Measurements from ENCODE around the gene KRTAP9-1.
"Not testable (repeated sequence)": the region's sequence is repeated elsewhere in the genome, so short reads cannot be mapped to it uniquely, and the experiment has no call there.

KRTAP9-1 gene

DNA sequence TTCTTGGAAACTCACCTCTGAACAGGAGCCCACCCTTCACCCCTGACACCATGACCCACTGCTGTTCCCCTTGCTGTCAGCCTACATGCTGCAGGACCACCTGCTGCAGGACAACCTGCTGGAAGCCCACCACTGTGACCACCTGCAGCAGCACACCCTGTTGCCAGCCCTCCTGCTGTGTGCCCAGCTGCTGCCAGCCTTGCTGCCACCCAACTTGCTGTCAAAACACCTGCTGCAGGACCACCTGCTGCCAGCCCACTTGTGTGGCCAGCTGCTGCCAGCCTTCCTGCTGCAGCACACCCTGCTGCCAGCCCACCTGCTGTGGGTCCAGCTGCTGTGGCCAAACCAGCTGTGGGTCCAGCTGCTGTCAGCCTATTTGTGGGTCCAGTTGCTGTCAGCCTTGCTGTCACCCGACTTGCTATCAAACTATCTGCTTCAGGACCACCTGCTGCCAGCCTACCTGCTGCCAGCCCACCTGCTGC is at the start of gene KRTAP9-1:
KRTAP9-1 (plus strand) TSS at position 51 of the 482 bp plus-strand sequence; CDS start at position 51, 0 bp downstream.
- DNase-seq = not testable (repeated sequence)

- DNase-seq = no peak
Observed at GRCh38 chr17:41140360-41141131, 49.1 kb upstream of the KRTAP9-1 start, which contains the start of gene KRTAP4-6. Gene KRTAP4-6, minus strand, starts transcription at chr17:41140544. Its CDS starts 57 bp downstream, at chr17:41140487.

DNA sequence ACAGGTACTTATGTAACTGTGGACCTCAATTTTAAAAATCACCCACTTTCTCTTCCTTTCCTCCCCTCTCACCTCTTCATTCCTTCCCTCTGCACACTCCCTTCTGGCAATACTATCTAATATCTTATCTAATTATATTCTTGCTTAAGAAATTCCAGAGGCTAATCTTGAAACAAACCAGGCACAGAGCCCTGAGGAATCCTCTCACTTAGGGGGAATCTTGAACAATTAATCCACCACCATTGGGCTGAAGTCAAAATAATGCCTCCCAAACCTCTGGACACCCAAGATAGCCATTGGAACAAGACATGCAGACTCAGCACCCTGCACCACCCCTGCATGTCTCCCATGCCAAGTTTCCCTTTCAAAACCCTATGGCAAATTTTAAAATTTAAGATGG is 48.3 kb upstream of the KRTAP9-1 start:
- DNase-seq = no peak

DNA sequence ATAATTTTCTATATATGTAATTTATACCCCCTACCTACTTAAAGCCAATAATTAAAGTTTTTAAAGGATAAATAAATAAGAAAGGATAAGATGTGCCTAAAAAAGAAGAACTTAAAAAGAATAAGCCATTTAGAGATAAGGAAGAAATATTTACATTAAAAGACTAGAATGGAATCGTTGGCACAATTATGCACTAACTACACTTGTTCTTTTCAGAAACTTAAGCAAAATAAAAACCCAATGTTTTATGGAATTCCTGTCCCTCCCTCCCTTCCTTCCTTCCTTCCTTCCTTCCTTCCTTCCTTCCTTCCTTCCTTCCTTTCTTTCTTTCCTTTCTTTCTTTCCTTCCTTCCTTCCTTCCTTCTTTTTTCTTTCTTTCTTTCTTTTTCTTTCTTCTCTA is 44.8 kb upstream of the KRTAP9-1 start:
- no peak for DNase-seq

- DNase-seq = no peak
Observed at GRCh38 chr17:41145261-41145660, 44.4 kb upstream of the KRTAP9-1 start.

DNA sequence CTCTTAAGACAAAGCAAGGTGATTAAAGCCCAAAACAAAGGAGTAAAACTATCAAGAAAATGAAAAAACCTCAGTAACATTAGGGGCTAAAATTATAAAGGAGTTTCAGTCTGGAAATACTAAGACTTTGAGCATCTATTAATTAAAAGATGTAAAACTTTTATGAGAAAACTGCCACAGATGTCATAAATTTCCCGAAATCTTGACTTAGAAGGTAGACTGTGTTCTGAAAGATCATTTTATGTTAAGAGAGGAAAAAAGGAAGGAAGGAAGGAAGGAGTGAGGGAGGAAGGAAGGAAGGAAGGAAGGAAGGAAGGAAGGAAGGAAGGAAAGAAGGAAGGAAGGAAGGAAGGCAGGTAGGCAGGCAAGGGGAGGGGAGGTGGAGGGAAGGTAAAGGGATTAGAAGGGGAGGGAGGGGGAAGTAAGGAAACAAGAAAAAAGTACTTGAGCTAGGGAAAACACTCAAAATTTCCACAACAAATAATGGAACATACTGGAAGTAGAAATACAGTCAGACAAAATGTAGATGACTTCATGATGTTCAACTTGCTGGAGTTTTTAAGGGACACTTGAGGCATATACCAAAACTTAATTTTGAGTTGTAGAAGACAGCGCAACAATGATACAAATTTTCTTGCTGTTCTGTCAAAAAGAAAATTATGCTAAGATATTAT is 42.0 kb upstream of the KRTAP9-1 start:
- DNase-seq = no peak

GRCh38 chr17:41148971-41149651 is 40.6 kb upstream of the KRTAP9-1 start:
- not testable (repeated sequence) for DNase-seq

DNA sequence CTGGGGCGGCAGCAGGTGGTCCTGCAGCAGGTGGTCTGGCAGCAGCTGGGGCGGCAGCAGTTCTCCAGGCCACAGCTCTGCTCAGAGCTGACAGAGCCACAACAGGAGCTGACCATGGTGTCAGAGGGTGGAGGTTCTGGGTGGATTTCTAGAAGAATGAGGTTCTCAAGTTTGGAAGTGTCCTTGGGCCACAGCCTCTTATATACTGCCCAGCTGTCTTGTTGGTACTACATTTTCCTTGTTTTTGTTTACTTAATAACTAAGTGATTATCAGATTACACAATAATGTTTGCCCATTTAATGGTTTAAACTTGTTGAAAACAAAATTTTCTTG is 40.1 kb upstream of the KRTAP9-1 start, which contains the start of gene KRTAP4-5:
KRTAP4-5 (minus strand) TSS at position 174 of the 334 bp plus-strand sequence; CDS start at position 116, 58 bp downstream.
- no peak for DNase-seq

GRCh38 chr17:41150026-41150425 is 39.7 kb upstream of the KRTAP9-1 start:
- DNase-seq = no peak

DNA sequence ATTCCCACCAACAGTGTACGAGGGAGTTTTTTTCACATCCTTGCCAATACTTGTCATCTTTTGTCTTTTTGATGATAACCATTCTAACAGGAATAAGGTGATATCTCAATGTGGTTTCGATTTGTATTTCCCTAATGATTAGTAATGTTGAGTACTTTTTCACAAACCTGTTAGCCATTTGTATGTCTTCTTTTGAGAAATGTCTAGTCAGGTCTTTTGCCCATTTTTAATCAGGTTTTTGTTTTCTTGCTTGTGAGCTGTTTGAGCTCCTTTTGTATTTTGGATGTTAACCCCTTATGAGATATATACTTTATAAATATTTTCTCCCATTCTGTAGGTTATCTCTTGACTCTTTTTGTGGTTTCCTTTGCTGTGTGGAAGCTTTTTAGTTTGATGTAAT is 38.2 kb upstream of the KRTAP9-1 start:
- no peak for DNase-seq

DNA sequence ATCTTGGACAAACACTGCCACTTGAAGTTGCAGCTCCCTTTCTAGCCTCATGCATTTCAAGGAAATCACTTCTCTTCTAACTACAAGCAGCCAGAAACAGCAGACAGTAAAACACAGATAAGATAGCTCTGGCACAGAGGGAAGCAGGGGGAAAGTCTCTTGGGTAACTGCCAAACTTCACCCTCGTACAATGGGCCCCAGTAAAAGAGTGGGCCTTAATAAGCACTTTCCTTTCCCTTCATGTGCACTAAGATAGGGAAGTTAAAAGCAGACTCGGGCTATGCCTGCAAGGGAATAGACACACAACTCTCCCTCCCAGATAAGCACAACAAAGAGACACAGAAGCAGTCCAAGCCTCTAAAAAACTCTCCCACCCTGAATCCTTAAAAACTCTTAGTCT is 35.8 kb upstream of the KRTAP9-1 start:
- DNase-seq = no peak

- DNase-seq = not testable (repeated sequence)
Observed at GRCh38 chr17:41160190-41160589, 29.5 kb upstream of the KRTAP9-1 start.

DNA sequence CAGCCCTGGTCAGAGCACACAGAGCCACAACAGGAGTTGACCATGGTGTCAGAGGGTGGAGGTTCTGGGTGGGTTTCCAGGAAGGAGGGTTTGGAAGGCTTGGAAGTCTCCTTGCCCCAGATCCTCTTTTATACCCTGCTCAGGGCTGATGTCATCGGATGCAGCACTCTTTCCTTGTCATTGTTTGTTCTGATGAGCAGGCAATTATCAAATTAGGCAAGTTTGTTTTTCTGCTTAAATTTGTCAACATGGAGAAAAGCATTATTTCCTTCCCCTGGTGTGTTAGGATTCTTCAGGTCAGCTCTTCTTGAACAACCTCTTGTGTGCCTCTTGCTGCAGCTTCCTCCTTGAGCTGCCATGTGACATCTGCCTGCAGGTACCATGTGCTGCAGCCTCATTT is 29.0 kb upstream of the KRTAP9-1 start, which contains the start of gene KRTAP4-4:
KRTAP4-4 (minus strand) TSS at position 101 of the 400 bp plus-strand sequence; CDS start at position 44, 57 bp downstream.
- no peak for DNase-seq

GRCh38 chr17:41163828-41164227 is 25.9 kb upstream of the KRTAP9-1 start:
- no peak for DNase-seq

DNA sequence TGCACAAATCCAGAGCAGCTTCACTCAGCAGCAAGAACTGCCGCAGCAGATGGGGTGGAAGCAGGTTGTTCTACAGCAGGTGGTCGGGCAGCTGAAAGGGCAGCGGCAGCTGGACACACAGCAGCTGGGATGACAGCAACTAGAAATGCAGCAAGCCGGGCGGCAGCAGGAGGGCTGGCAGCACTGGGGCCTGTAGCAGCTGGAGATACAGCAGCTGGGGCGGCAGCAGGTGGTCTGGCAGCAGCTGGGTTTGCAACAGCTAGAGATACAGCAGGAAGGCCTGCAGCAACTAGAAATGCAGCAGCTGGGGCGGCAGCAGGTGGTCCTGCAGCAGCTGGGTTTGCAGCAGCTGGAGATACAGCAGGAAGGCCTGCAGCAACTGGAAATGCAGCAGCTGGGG is 22.1 kb upstream of the KRTAP9-1 start:
- no peak for DNase-seq

GRCh38 chr17:41168121-41168520 is 21.6 kb upstream of the KRTAP9-1 start, which contains the start of gene KRTAP4-3:
Gene KRTAP4-3, minus strand, starts transcription at chr17:41168221. Its CDS starts 49 bp downstream, at chr17:41168172.
- DNase-seq = no peak

GRCh38 chr17:41171886-41172285 is 17.8 kb upstream of the KRTAP9-1 start:
- DNase-seq = no peak

DNA sequence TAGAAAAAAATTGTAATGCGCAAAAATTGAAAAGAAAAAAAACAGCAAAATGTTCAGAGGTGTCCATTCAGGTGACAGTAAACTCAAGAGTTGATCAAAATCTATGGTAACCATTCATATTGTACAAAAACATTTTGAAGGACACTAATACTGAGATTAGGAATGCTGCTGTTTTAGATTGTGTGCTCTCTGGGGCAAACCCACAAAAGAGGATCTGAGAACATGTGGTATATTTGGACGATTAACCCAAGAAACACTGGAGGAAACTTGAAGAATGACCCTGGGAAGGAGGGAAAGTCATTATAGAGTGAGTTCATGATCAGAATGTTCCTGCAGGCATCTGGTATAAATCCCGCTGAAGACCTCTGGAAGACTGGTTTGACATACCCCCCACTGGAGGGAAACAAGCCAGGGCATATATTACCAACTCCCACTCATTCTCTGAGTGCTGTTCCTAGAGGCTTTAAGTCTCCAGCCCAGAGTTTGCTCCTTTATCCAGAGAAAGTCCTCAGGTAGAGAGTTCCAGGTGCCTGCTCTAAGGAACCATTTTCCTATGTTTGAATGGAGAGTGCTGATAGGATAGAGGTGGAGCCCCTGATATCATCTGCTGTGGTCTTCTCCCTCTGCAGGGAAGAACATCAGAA is 12.8 kb upstream of the KRTAP9-1 start:
- DNase-seq = no peak

DNA sequence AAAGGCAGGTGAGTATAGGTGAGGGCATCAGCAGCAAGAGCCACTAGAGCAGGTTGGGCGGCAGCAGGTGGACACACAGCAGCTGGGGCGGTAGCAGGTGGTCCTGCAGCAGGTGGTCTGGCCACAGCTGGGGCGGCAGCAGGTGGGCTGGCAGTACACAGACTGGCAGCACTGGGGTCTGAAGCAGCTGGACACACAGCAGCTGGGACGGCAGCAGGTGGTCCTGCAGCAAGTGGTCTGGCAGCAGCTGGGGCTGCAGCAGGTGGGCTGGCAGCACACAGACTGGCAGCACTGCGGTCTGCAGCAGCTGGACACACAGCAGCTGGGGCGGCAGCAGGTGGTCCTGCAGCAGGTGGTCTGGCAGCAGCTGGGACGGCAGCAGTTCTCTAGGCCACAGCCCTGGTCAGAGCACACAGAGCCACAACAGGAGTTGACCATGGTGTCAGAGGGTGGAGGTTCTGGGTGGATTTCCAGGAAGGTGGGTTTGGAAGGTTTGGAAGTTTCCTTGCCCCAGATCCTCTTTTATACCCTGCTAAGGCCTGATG is 11.9 kb upstream of the KRTAP9-1 start, which contains the start of gene KRTAP4-2:
KRTAP4-2 (minus strand) TSS at position 495 of the 545 bp plus-strand sequence; CDS start at position 438, 57 bp downstream.
- DNase-seq = no peak

DNA sequence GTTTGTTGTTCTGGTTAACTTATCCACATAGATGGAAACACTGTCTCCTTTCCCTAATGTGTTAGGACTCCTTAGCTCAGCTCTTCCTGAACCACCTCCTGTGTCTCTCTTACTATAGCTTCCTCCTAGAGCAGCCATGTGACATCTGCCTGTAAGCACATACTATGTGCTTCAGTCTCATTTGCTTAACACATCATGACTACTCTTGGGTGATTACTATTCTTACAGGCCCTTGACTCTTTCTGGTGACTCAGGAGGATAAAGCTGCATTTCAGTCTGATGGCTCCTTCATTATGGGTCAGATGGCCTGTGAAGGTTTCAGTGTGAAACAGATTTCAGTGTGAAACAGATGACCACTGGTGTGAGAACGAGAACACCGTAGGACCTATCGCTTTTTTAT is 11.3 kb upstream of the KRTAP9-1 start:
- DNase-seq = no peak

GRCh38 chr17:41178843-41179616 is 10.7 kb upstream of the KRTAP9-1 start:
- DNase-seq = no peak

All from GOT3 (cell line).